Kidney (tissue), 14 donors: ENCODE measurements around the gene TRAK1. TPM values are rescaled to one million over a fixed set of nuclear protein-coding genes. Genes with fewer than 3 reads are reported as not detected.
A peak's percentile ranks its signal among the peaks of the same experiment; 100 is the strongest.

Source experiments
- DNase-seq, 5 donors: peaks; one replicate each; pipeline ENCODE4 v3.0.0-alpha.2; 2013 to 2020
- FAIRE-seq: peaks from 2 replicates; lab custom pipeline; 2012; peaks lifted over from hg19 to GRCh38; lab: Jason Lieb, UNC
- H3K27ac ChIP-seq, 2 donors: one replicate each; pipeline ENCODE4 v1.7.0; 2013; ENCODE audit warnings: low read depth in 2 of 2, low read length in 2 of 2, inconsistent platforms in 1 of 2
- H3K27me3 ChIP-seq: one replicate; pipeline ENCODE4 v1.7.1; 2013; ENCODE audit warnings: low read length, inconsistent platforms; ENCODE audit not compliant: control insufficient read depth, insufficient read depth
- H3K36me3 ChIP-seq, 3 donors: one replicate each; pipeline versions ENCODE4 v1.7.0 to v1.7.1; 2013; ENCODE audit warnings: low read length in 3 of 3, control low read depth in 1 of 3, inconsistent platforms in 1 of 3; ENCODE audit not compliant: insufficient read depth in 3 of 3, control insufficient read depth in 2 of 3
- H3K4me1 ChIP-seq, 3 donors: one replicate each; pipeline versions ENCODE4 v1.7.0 to v1.7.1; 2013; ENCODE audit warnings: low read length in 3 of 3, inconsistent platforms in 1 of 3, low read depth in 1 of 3; ENCODE audit not compliant: control insufficient read depth in 2 of 3, insufficient read depth in 2 of 3
- H3K4me3 ChIP-seq, 3 donors: one replicate each; pipeline versions ENCODE4 v1.7.0 to v1.8.1; 2013; ENCODE audit warnings: low read length in 3 of 3, control low read depth in 1 of 3, inconsistent platforms in 1 of 3
- H3K9ac ChIP-seq, 3 donors: one replicate each; pipeline versions ENCODE4 v1.7.0 to v1.7.1; 2013; ENCODE audit warnings: low read length in 3 of 3, control low read depth in 1 of 3, inconsistent platforms in 1 of 3
- H3K9me3 ChIP-seq, 3 donors: one replicate each; pipeline versions ENCODE4 v1.7.0 to v1.7.1; 2013; ENCODE audit warnings: low read length in 3 of 3, control low read depth in 1 of 3, inconsistent platforms in 1 of 3; ENCODE audit not compliant: control insufficient read depth in 2 of 3, insufficient read depth in 1 of 3
- intact Hi-C: fragments of 100-400 bp; cut with DNase I; formaldehyde crosslinking; loops from one replicate; pipeline ENCODE4 v1.11.1; 2022
- polyA plus RNA-seq: library from polyadenylated mRNA; stranded (reverse); fragments of 350-450 nt; fragmentation: Illumina TruSeq; extraction: RNeasy Lipid Tissue Mini Kit (QIAGEN cat#74804); gene quantifications from one replicate; pipeline ENCODE4 v1.2.3, GENCODE V29; 2014; ENCODE audit warnings: low read depth, low replicate concordance; ENCODE audit not compliant: insufficient read depth
- total RNA-seq: library from RNA; stranded (reverse); fragmentation: NEBNext Ultra II Directional; extraction: Animal tissue kit (Norgen Biotek cat#: 25700); gene quantifications from one replicate; pipeline ENCODE4 v1.2.1, GENCODE V29; 2021
- TF ChIP-seq, protein P1 (sequence below): IDR thresholded peaks from 3 replicates; pipeline ENCODE4 v1.5.1; 2012; ENCODE audit warnings: mild to moderate bottlenecking, moderate library complexity, borderline replicate concordance; ENCODE audit not compliant: insufficient read depth; ENCODE audit errors: extremely low read depth
- donor health status: control.
- donor health status: control.
- donor health status: control.
- donor health status: control.
- donor health status: control.
- donor health status: DM: yes; HTN: yes; CAD: no.
- donor health status: Normal renal cell carcinoma (clear cell type).

TRAK1 gene
- total and polyA plus RNA-seq, 2 donors from 2014 or later: 16.2 to 41.0 TPM

DNA sequence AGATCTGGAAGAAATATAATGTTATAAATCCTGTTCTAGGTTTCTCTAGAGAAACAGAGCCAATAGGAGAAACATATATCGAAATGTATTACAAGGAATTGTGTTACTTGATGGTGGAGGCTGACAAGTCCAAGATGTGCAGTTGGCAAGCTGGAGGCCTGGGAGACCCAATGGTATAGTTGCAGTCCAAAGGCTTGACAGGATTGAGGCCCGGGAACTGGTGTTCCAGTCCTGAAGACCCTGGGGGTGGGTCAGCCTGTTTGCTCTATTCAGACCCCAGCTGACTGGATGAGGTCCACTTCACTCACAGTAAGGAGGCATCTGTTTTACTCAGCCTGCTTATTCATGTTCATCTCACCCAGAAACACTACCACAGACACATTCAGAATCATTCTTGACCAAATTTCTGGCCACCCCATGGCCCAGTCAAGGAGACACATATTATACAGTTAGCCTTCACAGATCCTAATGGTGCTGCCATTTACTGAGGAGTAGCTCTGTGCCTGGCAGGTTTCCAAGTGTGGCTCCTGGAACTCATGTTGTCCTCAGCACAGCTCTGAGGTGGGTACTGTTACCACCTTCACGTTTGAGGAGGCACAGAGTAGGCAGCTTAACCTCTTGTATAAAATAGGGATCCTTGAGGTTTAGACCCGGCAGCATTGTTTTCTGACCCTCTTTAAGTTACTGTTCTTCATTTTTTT lies 3.7 kb downstream of the TRAK1 start:
- TF ChIP-seq, protein P1, sequence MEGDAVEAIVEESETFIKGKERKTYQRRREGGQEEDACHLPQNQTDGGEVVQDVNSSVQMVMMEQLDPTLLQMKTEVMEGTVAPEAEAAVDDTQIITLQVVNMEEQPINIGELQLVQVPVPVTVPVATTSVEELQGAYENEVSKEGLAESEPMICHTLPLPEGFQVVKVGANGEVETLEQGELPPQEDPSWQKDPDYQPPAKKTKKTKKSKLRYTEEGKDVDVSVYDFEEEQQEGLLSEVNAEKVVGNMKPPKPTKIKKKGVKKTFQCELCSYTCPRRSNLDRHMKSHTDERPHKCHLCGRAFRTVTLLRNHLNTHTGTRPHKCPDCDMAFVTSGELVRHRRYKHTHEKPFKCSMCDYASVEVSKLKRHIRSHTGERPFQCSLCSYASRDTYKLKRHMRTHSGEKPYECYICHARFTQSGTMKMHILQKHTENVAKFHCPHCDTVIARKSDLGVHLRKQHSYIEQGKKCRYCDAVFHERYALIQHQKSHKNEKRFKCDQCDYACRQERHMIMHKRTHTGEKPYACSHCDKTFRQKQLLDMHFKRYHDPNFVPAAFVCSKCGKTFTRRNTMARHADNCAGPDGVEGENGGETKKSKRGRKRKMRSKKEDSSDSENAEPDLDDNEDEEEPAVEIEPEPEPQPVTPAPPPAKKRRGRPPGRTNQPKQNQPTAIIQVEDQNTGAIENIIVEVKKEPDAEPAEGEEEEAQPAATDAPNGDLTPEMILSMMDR: no peak
- H3K4me1 ChIP-seq: peaks cover 4 to 34% (median 26%) of the 10 kb centered on the region in 3 donors
- H3K27ac ChIP-seq: no peak overlapping the region
- intact Hi-C loops: loop anchor here (10.0 kb wide), 1 partner anchor 200 kb away; no protein-coding TSS in a partner anchor
- H3K27me3 ChIP-seq: no peaks in the 10 kb centered on the region
- FAIRE-seq (no peak), DNase-seq (no peak)
- peaks cover 0 to 2% (median 0%) of the 10 kb centered on the region in 3 donors for H3K36me3 ChIP-seq
- no peak overlapping the region for H3K4me3 ChIP-seq
- no peaks in the 10 kb centered on the region for H3K9me3 ChIP-seq
- H3K9ac ChIP-seq: no peak overlapping the region

DNA sequence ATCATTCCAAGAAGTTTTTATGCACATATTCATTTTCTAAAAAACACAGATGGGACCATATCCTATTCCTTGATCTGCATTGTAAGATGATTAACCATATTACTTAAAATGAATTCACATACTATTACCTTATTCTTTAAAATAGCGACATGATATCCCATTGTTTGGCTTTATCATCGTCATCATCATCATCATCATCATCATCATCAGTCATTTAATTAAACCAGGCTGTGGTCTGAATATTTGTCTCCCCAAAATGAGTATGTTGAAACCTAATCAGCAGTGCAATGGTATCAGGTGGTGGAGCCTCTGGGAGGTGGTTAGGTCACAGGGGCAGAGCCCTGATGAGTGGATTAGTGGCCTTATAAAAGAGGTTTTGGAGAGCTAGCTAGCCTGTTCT lies 4.4 kb downstream of the TRAK1 start:
- Histone ChIP-seq H3K9ac (no peak overlapping the region), H3K9me3 (no peaks in the 10 kb centered on the region), H3K27ac (no peak overlapping the region), H3K27me3 (no peaks in the 10 kb centered on the region), H3K36me3 (no peaks in the 10 kb centered on the region), H3K4me3 (no peak overlapping the region), H3K4me1 (peaks cover 4 to 34% (median 26%) of the 10 kb centered on the region in 3 donors)
- DNase-seq (no peak), FAIRE-seq (no peak)
- intact Hi-C loops: loop anchor here (10.0 kb wide), 1 partner anchor 201 kb away; no protein-coding TSS in a partner anchor
- TF ChIP-seq, protein P1: no peak

DNA sequence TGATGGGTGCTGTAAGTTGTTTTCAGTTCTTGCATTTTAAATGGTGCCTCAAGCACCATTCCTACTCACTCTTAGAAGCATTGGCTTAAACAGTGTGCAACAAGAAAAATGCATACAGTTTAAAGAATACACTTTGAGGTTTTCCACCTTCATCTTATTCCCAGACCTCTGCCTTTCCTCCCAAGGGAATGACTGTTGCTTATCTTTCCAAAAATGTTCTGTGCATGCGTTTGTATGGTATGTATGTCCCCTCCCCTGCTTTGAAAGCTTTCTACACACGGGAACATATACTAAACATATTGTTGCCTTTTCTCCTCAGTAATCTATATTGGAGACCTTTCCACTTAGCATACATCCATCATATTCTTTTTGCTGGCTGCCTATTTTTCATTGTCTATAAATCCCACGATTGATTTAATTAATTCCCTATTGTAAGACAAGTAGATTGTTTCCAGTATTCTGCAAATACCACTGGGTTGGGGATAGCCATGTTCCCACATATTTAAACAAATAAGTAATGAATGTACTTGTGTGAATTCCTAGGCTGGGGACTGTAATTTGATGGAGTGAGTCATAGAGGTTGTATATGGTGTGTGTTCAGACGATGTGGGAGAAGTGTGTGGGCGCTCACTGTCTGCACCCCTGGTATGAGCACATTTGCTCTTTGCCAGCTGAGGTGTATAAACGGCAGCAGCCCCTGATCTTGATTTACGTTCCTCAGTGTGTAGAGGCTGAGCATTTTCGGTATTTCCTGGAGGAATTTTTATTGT lies 5.8 kb downstream of the TRAK1 start:
- no peak for FAIRE-seq
- intact Hi-C loops: loop anchor here (10.0 kb wide), 1 partner anchor 202 kb away; no protein-coding TSS in a partner anchor

More for the DNA sequence above, 5.8 kb downstream of the TRAK1 start:
- DNase-seq: peak in 1 of 5 donors; percentile 58
- no peaks in the 10 kb centered on the region for H3K36me3 ChIP-seq
- H3K27ac ChIP-seq: no peak overlapping the region
- H3K27me3 ChIP-seq: no peaks in the 10 kb centered on the region
- peaks cover 4 to 30% (median 25%) of the 10 kb centered on the region in 3 donors for H3K4me1 ChIP-seq
- TF ChIP-seq, protein P1: no peak
- H3K9me3 ChIP-seq: no peaks in the 10 kb centered on the region
- no peak overlapping the region for H3K9ac ChIP-seq
- no peak overlapping the region for H3K4me3 ChIP-seq
